Left forelimb (tissue), 1 donor: ENCODE data around the gene RPL19.
A peak's percentile ranks its signal among the peaks of the same experiment; 100 is the strongest.

Source experiments
- DNase-seq: peaks from one replicate; pipeline ENCODE4 v3.0.0-alpha.2; 2018; ENCODE audit warnings: low spot score

The RPL19 gene

GRCh38 chr17:39223907-39224777 is 24.1 kb downstream of the RPL19 start:
- no peak for DNase-seq

DNA sequence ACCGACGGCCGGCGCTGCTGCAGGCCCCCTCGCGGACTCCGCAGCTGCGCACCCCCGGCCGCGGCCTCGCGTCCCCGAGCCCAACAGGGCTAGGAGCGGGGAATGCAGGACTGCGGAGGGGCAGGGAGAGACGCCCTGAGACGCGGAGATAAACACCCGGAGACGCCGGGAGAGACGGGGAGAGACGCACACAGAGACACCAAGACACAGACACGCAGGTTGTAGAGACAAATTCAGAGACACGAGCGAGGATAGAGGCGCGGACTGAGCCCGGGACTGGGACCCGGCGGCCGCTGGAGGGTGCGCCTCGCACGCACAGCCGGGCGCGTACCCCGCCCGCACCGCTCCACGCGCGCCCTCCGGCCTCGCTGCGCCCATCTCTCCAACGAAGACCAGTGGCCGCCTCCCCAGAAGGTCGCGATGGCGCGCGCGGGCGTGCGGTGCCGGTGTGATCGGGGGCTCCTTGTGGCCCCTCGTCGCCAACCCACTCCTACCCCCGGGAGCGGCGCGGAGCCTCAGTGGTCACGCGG is 24.8 kb downstream of the RPL19 start:
- DNase-seq, result no peak

DNA sequence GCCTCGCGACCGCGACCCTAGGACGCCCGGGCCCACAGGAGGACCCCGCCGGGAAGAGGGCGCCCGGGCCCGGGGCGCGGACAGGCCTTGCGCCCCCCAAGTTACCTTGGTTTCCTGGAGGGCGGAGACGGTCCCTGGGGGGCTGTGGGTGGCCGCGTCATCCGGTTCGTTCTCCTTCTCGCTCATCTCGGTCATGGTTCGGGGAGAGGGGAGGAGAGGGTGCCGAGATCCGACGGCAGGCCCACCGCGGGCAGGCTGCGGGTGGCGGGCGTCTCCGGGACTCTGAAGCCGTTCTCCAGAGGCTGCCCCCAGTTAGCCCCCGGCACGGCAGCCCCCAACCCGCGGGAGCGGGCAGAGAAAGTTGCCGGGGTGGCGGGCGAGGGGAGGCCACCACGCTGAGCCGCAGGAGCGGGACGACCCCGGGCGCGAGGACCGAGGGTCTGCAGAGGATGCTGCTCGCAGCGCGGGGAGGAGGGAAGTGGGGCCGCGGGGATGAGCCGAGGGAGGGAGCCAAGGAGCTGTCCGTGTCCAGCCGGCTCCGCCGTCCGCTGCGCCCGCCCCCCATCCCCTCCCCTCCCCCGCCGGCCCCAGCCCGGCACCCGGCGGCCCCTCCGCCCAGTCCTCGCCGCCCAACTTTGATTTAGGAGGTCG is 25.4 kb downstream of the RPL19 start, which contains the start of gene STAC2:
TSS of gene STAC2 (minus strand) at position 638 of the 651 bp plus-strand sequence. CDS start at position 195, 443 bp downstream.
- DNase-seq, result no peak

DNA sequence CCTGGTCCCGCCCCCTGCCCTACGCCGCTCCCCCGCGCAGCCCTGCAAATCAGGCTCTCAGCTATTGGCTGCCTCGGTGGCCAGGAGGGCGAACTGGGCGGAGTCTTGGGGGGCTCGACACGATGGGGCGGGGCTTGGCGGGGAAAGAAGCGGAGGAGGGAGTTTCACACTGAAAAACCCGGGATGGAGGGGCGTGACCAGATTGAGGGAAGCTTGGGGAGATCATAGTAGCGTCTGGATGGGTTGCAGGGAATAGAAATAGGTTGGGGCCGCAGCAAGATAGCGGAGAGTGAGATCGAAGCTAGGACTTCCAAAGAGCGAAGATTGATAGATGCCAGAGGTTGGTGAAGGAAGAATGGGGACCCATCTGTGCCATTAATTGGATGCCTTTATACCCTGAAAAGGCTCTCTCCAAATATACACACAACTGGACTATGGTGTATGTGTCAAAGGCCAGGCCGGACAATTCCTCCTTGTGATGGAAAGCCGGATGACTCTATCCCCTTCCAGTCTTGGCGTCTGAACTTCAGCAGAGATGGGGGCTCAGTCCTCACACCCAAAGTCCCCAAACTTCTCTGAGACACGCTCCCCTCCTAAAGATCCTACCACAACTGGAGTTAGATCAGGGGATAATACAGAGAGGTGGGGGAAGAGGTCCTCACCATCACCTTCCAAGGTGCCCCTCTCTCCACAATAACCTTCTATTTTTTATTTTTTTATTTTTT is 26.0 kb downstream of the RPL19 start:
- DNase-seq, result peak; percentile 84

DNA sequence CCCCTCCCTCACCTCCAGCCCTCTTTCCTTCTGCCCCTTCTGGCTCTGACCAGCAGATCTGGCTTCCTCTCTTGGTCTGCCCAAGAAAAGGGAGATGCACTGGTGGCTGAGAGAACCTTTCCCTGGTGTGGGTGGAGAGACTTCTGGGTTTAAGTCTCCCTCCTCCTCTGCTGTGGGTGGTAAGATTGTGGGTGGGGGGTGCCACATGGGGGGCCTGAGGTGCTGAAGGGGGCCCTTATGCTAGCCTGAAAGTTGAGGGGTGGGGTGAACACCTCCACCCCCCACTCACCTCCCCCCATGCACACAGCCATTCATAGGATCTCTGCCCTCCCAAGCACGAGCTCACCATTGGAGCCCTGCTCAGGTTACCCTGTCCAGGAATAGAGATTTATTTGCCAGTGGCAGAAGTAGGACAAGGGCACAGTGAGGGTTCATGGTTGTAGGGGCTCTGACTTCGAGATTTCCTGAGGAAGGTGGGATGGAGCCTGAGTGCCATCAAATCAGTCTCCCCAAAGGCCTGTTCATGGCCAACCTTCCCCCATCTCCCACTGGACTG is 27.4 kb downstream of the RPL19 start:
- no peak for DNase-seq

DNA sequence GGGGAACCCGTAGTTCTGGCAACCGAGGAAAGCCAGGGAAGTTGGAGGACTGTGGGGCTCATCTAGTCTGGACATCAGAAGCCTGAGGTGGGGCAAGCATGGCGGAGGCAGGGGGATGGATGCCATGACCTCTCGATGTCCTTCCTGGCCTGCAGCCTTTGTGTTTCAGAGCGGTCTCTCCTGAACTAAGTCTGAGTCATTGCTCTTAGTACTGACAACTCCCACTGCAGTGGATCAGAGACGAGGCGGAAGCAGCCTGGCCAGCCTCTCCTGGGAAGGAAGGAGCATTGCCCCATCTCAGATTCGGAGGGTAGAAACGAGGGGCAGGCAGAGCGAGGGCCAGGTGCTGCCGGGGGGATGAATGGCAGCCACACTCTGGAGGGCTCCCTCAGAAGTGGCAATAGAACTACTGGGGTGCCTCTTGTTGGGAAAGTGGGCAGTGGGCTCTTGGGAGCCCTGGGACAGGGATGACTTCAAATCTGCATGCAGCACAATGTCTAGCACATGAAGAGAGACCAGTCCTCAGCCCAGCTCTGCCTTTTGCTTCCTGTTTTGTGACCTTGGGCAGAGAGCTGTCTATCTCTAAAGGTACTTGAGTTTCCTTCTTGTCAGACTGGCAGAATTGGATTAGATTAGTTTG is 29.3 kb downstream of the RPL19 start:
- DNase-seq, result no peak

DNA sequence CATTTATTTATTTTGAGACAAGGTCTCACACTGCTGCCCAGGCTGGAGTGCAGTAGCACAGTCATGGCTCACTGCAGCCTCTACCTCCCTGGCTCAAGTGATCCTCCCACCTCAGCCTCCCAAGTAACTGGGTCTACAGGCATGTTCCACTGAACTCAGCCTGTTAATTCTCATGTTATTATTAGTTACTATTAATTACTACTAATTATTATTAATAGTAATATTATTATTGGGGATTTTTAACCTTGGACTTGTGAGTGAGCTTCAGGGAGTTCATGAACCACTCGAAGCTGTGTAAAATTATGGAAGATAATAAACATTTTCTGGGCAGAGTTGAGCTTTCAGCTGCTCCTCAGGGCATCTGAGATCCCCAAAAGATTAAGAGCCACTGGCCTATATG is 30.3 kb downstream of the RPL19 start:
- no peak for DNase-seq

DNA sequence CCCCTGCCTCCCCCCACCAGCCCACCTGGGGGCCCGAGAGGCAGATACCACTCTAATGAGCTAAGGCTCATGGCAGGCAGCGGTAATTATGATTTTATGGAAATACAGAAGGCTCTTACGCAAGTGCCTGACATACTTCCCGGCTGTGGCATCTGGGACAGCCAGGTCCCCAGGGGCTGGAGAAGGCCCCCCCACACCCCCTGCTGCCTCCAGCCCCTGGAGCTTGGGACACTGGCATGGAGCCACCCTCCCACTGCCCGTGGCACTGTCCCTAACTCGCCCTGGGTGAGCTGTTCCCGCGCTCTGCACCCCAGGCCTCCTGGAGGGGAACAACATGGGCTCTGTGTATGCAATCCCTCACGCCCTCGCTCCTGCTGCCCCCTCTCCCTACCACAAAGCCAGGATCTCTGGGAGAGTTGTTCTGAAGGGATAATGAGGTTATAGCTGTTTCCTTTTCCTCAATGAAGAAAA is 31.0 kb downstream of the RPL19 start:
- no peak for DNase-seq

- DNase-seq, result no peak
Observed at GRCh38 chr17:39231591-39232551, 31.8 kb downstream of the RPL19 start.

- DNase-seq, result no peak
Observed at GRCh38 chr17:39235555-39236449, 35.7 kb downstream of the RPL19 start.

DNA sequence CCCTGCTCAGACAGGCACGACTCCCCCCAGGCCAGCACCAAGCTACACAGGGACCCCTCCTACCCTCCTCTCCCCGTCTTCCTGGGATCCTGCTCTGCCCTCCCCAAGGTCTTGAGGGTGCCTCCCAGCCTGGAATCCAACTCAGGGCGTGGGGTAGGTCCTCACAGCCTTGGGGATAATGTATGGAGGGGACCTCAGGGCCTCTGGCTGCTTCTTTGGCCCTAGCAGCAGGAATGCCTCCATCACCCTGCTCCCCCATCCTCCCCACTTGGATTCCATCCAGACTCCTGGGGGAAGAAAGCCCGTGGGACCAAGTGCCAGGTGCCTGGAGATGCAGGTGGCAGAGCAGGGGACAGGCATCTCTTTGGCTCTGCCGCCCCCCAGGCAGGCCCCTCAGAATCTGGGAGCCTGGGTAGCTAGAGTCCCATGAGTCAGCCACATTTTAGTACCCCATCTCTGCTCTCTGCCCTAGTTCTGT is 36.4 kb downstream of the RPL19 start:
- no peak for DNase-seq

GRCh38 chr17:39236981-39237441 is 36.9 kb downstream of the RPL19 start:
- DNase-seq, result no peak

DNA sequence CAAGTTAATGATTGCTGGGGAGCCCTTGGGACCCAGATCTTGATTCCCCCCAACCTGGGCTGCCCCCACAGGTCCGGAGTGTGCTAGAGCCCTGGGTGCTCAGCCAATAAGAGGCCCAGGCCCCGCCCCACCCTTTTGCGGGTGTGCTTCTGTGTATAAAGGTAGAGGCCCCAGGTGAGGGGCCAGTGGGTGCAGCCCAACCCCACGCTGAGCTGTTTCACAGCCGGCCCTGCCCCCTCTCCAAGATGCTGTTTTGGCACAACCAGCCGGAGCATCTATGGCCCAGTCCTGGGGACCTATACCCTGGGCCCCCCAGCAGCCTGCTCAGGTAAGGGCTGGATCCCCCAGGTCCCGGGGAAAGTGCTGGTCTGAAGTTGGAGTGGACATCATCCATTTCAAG is 37.5 kb downstream of the RPL19 start:
- DNase-seq, result no peak

- DNase-seq, result no peak
Observed at GRCh38 chr17:39238311-39238972, 38.4 kb downstream of the RPL19 start.

DNA sequence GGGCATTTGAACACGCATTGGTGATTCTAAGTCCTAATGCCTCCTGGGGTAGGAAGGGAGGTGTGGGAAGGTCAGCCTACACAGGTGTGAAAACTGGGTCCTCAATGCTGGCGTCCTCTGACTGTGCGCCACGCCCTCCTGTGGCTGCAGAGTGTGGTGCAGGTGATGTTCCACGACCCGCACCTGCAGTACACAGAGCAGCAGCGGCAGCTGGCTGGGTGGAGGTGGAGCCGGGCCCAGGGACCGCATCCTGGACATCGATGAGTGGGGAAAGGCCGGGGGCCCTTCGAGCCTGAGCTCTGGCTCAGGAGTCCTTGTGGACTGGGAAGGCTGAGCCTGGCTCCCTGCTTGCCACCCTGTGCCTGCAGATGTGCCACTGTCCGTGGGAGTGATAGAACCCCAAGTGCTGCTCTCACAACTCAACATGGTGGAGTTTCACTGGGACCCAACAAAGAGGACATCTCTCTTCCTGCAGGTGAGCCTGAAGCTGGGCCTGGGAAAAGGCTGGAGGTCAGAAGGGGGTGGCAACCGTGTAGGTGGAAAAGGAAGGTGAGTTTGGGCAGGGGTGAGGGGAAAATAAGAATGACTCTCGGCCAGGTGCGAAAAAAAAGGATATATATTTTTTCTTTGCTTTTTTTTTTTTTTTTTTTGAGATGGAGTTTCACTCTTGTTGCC is 39.7 kb downstream of the RPL19 start:
- DNase-seq, result no peak

GRCh38 chr17:39240631-39241030 is 40.5 kb downstream of the RPL19 start:
- no peak for DNase-seq

DNA sequence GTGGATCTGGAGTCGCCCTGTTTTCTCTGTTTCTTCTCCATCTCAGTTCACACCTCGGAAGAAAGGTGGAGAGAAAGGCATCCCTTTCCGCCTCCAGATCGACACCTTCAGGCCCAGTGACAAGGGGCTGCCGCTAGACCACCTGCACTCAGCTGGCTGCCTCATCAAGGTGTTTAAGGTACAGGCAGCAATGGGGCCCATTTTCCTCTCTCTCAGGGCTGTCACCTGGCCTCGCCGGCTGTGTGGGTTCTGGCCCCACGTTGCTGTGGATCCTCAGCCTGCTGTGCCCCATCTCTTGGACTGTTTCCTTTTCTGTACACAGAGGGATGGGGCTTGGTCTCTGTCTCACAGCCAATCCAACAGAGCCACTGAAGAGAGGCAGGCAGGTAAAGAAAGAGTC is 43.1 kb downstream of the RPL19 start:
- no peak for DNase-seq
